ENCODE results near the gene PLEKHH3. TPM values are rescaled to one million over a fixed set of nuclear protein-coding genes. Genes with fewer than 3 reads are reported as not detected.

PLEKHH3 gene
- total RNA-seq, 5 donors from 2014 or later (not counting 1 experiment from before 2014, with no cell fraction given), result 0.13 to 2.5 (median 0.58) TPM

DNA sequence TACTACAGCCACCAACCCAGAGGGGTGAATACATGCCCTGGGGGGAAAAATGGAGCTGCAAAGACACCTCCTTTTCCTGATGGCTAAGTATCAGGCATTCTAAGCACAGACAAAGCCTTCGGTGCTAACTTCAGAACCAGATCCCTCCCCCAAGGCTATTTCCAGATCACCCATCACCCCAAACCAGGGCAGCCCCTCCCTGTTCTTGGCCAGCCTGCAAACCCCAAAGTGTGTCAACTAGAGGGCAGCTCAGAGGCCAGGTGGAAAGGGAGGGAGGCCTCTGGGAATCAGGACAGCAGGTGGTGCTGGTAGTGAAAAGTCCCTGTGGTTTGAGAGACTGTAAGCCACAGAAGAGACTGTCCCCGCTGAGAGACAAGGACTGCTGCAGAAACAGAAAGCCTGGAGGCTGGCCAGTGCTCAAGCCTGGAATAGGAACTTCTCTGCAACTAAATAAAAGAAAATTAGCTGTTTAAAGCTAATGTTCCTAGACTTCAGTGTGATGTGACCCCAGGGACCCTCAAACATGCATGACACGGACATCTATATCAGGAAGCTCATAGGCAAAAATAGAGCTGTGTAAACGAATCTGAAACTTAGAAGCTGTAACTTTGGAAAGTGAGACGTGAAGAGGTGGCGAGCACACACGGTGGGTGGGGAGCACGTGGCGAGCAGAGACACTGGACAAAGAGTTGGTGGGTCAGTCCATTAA lies 58.2 kb downstream of the PLEKHH3 start:
- CTCF ChIA-PET, result no interaction called here
- Histone ChIP-seq H3K9me3 (no peaks in the 10 kb centered on the region), H3K4me1 (ENCODE audit: control insufficient read depth in 1 of 2, extremely low read depth in 1 of 2, insufficient read depth in 2 of 2, low read length in 2 of 2) (peaks cover 0 to 3% of the 10 kb centered on the region in 2 experiments), H3K27me3 (replicated peaks in 1 of 2; ENCODE audit: control insufficient read depth in 2 of 2, extremely low read depth in 1 of 2, insufficient read depth in 2 of 2, low read length in 1 of 2) (no peaks in the 10 kb centered on the region), H3K27ac (ENCODE audit: low read length) (no peak overlapping the region), H3K4me3 (ENCODE audit: control insufficient read depth in 1 of 2, extremely low read depth in 1 of 2, low read length in 1 of 2) (no peak overlapping the region), H3K36me3 (ENCODE audit: control insufficient read depth in 2 of 2, extremely low read depth in 1 of 2, insufficient read depth in 1 of 2, low read length in 1 of 2) (peaks cover 8 to 22% of the 10 kb centered on the region in 2 donors)
- Mint-ChIP-seq H3K36me3 (peaks cover 15% of the 10 kb centered on the region), H3K9me3 (no peaks in the 10 kb centered on the region), H3K4me1 (peaks cover 0 to 4% (median 0%) of the 10 kb centered on the region in 3 donors), H3K27ac (no peak overlapping the region), H3K27me3 (no peaks in the 10 kb centered on the region), H3K4me3 (no peak overlapping the region)
- POLR2A ChIA-PET, result no interaction called here
- ATAC-seq (replicated peaks in 1 of 4), result no peak
- peak in 1 of 35 experiments; percentile 3 for DNase-seq
- 40% methylated on average over 7 of the region's 9 CpGs for WGBS (ENCODE audit: insufficient coverage)

DNA sequence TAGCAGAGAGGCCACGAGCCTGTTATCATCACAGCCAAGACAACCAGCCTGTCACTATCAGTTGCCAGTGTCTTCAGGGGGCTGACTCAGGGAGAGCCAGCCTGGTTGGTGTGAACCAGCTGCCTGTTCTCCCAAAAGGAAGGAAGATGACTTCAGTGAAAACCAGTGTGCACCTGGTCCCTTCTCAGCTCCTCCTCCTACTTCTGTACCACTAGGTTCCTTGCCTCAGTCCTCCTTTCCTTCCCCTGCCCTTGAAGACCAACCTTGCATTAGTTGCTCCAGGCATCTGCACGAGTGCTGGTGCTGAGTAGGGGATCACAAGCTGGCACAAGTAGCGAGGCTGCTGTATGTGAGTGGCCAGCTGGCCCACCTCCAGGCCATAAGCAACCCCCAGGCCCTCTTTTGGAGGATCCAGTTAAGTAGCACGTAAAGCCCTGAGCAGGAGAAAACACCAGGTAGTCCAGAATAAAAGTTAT lies 58.8 kb downstream of the PLEKHH3 start:
- WGBS (ENCODE audit: insufficient coverage), result 60% methylated on average over 2 of the region's 4 CpGs

More for the DNA sequence above, 58.8 kb downstream of the PLEKHH3 start:
- Mint-ChIP-seq H3K4me1 (peaks cover 0 to 4% (median 0%) of the 10 kb centered on the region in 3 donors), H3K27ac (no peak overlapping the region), H3K4me3 (no peak overlapping the region), H3K36me3 (peaks cover 18% of the 10 kb centered on the region), H3K27me3 (no peaks in the 10 kb centered on the region), H3K9me3 (no peaks in the 10 kb centered on the region)
- Histone ChIP-seq H3K36me3 (ENCODE audit: control insufficient read depth in 2 of 2, extremely low read depth in 1 of 2, insufficient read depth in 1 of 2, low read length in 1 of 2) (peaks cover 8 to 27% of the 10 kb centered on the region in 2 donors), H3K4me1 (ENCODE audit: control insufficient read depth in 1 of 2, extremely low read depth in 1 of 2, insufficient read depth in 2 of 2, low read length in 2 of 2) (peaks cover 0 to 3% of the 10 kb centered on the region in 2 experiments), H3K27me3 (replicated peaks in 1 of 2; ENCODE audit: control insufficient read depth in 2 of 2, extremely low read depth in 1 of 2, insufficient read depth in 2 of 2, low read length in 1 of 2) (no peaks in the 10 kb centered on the region), H3K27ac (ENCODE audit: low read length) (no peak overlapping the region), H3K9me3 (no peaks in the 10 kb centered on the region), H3K4me3 (ENCODE audit: control insufficient read depth in 1 of 2, extremely low read depth in 1 of 2, low read length in 1 of 2) (no peak overlapping the region)
- DNase-seq (no peak), ATAC-seq (replicated peaks in 1 of 4) (no peak)
- POLR2A ChIA-PET, result no interaction called here
- CTCF ChIA-PET, result interaction anchor here in 1 of 2 donors (0.5 to 0.6 kb wide), 2 partner anchors 11 to 611 kb away, joined by 3 to 4 read pairs; no protein-coding TSS in a partner anchor

Other genes with a start within 250 kb of the PLEKHH3 start
- gene ATP6V0A1, start 218.1 kb downstream of the PLEKHH3 start, total RNA-seq, result 10 to 100 TPM; 11.1 to 18.0 (median 14.9) TPM
- gene NAGLU, start 140.8 kb downstream of the PLEKHH3 start, total RNA-seq, result 10 to 100 TPM; 13.2 to 35.1 (median 28.8) TPM
- gene HSD17B1, start 124.1 kb downstream of the PLEKHH3 start, total RNA-seq, result 1 to 10 TPM; 1.2 to 2.2 (median 1.4) TPM
- 10 to 100 TPM; 43.2 to 79.0 (median 74.9) TPM for gene COASY, start 114.8 kb downstream of the PLEKHH3 start, total RNA-seq
- 10 to 100 TPM; 31.4 to 68.9 (median 61.2) TPM for gene MLX, start 109.9 kb downstream of the PLEKHH3 start, total RNA-seq
- gene PSMC3IP, start 99.3 kb downstream of the PLEKHH3 start, total RNA-seq, result 1 to 10 TPM; 2.2 to 4.3 (median 3.2) TPM
- 100 to 1,000 TPM in 3 of 5 donors, 10 to 100 TPM in 2; 72.4 to 150 (median 139) TPM for gene RETREG3, start 67.6 kb downstream of the PLEKHH3 start, total RNA-seq
- 10 to 100 TPM in 3 of 5 donors, 1 to 10 TPM in 2; 6.5 to 18.9 (median 16.2) TPM for gene TUBG1, start 67.3 kb downstream of the PLEKHH3 start, total RNA-seq
- 10 to 100 TPM; 13.7 to 22.3 (median 20.5) TPM for gene TUBG2, start 17.7 kb downstream of the PLEKHH3 start, total RNA-seq
- 1 to 10 TPM in 4 of 5 donors, under 1 TPM in 1; 0.53 to 7.8 (median 1.3) TPM for gene CCR10, start 4.8 kb upstream of the PLEKHH3 start, total RNA-seq
- gene CNTNAP1, start 5.5 kb upstream of the PLEKHH3 start, total RNA-seq, result 10 to 100 TPM in 1 of 5 donors, 1 to 10 TPM in 4; 2.2 to 18.3 (median 3.0) TPM
- 100 to 1,000 TPM in 4 of 5 donors, 10 to 100 TPM in 1; 87.1 to 161 (median 146) TPM for gene EZH1, start 68.0 kb upstream of the PLEKHH3 start, total RNA-seq
- not detected for gene RAMP2, start 84.2 kb upstream of the PLEKHH3 start, total RNA-seq
- gene VPS25, start 96.5 kb upstream of the PLEKHH3 start, total RNA-seq, result 10 to 100 TPM; 34.7 to 42.5 (median 38.7) TPM
- 1 to 10 TPM in 1 of 5 donors, under 1 TPM in 3, not detected in 1; 0.38 to 1.3 (median 0.60) TPM for gene WNK4, start 103.6 kb upstream of the PLEKHH3 start, total RNA-seq
- 10 to 100 TPM in 4 of 5 donors, 1 to 10 TPM in 1; 7.9 to 32.4 (median 29.8) TPM for gene COA3, start 121.7 kb upstream of the PLEKHH3 start, total RNA-seq
- not detected for gene CNTD1, start 121.9 kb upstream of the PLEKHH3 start, total RNA-seq
- 100 to 1,000 TPM in 4 of 5 donors, 10 to 100 TPM in 1; 92.1 to 138 (median 105) TPM for gene BECN1, start 147.3 kb upstream of the PLEKHH3 start, total RNA-seq
- 10 to 100 TPM; 68.0 to 79.1 (median 77.2) TPM for gene PSME3, start 156.4 kb upstream of the PLEKHH3 start, total RNA-seq
- 1 to 10 TPM; 2.2 to 3.7 (median 3.2) TPM for gene AOC2, start 167.6 kb upstream of the PLEKHH3 start, total RNA-seq
- 1 to 10 TPM; 1.2 to 2.1 (median 1.2) TPM for gene AOC3, start 174.2 kb upstream of the PLEKHH3 start, total RNA-seq
- under 1 TPM in 3 of 5 donors, not detected in 2; 0.19 to 0.30 (median 0.20) TPM for gene G6PC1, start 223.8 kb upstream of the PLEKHH3 start, total RNA-seq

All from T-cell (primary cell).